ENCODE data around the gene SHC4. TPM values are rescaled to one million over a fixed set of nuclear protein-coding genes. Genes with fewer than 3 reads are reported as not detected.

The SHC4 gene
- total RNA-seq, 1 donor from 2014 or later: 7.2 TPM

GRCh38 chr15:48893311-48893710 is 70.4 kb downstream of the SHC4 start:
- H3K27ac ChIP-seq: no peak overlapping the region
- no peak for TF ChIP-seq CTCF (IDR thresholded peaks at IDR 0.05)
- no peaks in the 10 kb centered on the region for H3K36me3 ChIP-seq
- DNase-seq (ENCODE audit: low spot score in 2 of 2): no peak
- no peaks in the 10 kb centered on the region for H3K27me3 ChIP-seq
- no peak overlapping the region for H3K4me3 ChIP-seq
- peaks cover 4 to 17% of the 10 kb centered on the region in 2 donors for H3K4me1 ChIP-seq
- intact Hi-C loops (cut with DNase I): no loop called here
- H3K9me3 ChIP-seq: no peaks in the 10 kb centered on the region

GRCh38 chr15:48891232-48891765 is 72.4 kb downstream of the SHC4 start:
- intact Hi-C loops (cut with DNase I): no loop called here
- no peak for TF ChIP-seq CTCF (IDR thresholded peaks at IDR 0.05)
- no peak for DNase-seq (ENCODE audit: low spot score in 2 of 2)
- Histone ChIP-seq H3K27ac (no peak overlapping the region), H3K9me3 (no peaks in the 10 kb centered on the region), H3K27me3 (no peaks in the 10 kb centered on the region), H3K4me3 (no peak overlapping the region), H3K4me1 (peaks cover 4 to 12% of the 10 kb centered on the region in 2 donors), H3K36me3 (no peaks in the 10 kb centered on the region)

- Histone ChIP-seq H3K4me1 (peaks cover 4 to 11% of the 10 kb centered on the region in 2 donors), H3K27me3 (no peaks in the 10 kb centered on the region), H3K36me3 (no peaks in the 10 kb centered on the region), H3K27ac (no peak overlapping the region), H3K9me3 (no peaks in the 10 kb centered on the region), H3K4me3 (no peak overlapping the region)
- intact Hi-C loops (cut with DNase I): no loop called here
- TF ChIP-seq CTCF (IDR thresholded peaks at IDR 0.05): no peak
- no peak for DNase-seq (ENCODE audit: low spot score in 2 of 2)
Observed at GRCh38 chr15:48890375-48890972, 73.2 kb downstream of the SHC4 start.

- no peak for DNase-seq (ENCODE audit: low spot score in 2 of 2)
- Histone ChIP-seq H3K4me3 (no peak overlapping the region), H3K27me3 (no peaks in the 10 kb centered on the region), H3K9me3 (no peaks in the 10 kb centered on the region), H3K4me1 (peaks cover 4 to 11% of the 10 kb centered on the region in 2 donors), H3K27ac (peak overlapping the region; percentile 63 to 74), H3K36me3 (no peaks in the 10 kb centered on the region)
- no peak for TF ChIP-seq CTCF (IDR thresholded peaks at IDR 0.05)
- intact Hi-C loops (cut with DNase I): no loop called here
Observed at GRCh38 chr15:48889925-48890324, 73.8 kb downstream of the SHC4 start.

GRCh38 chr15:48888836-48889235 is 74.9 kb downstream of the SHC4 start:
- Histone ChIP-seq H3K9me3 (no peaks in the 10 kb centered on the region), H3K4me1 (peaks cover 4 to 11% of the 10 kb centered on the region in 2 donors), H3K4me3 (no peak overlapping the region), H3K27ac (peak overlapping the region; percentile 63 to 74), H3K36me3 (no peaks in the 10 kb centered on the region), H3K27me3 (no peaks in the 10 kb centered on the region)
- no peak for DNase-seq (ENCODE audit: low spot score in 2 of 2)
- no peak for TF ChIP-seq CTCF (IDR thresholded peaks at IDR 0.05)
- intact Hi-C loops (cut with DNase I): no loop called here

All from ascending aorta (tissue), 2 donors.